GM18861 (cell line): ENCODE results near the gene LIPA.
"Not testable (repeated sequence)": the region's sequence is repeated elsewhere in the genome, so short reads cannot be mapped to it uniquely, and the experiment has no call there.

Experiments
- ATAC-seq: cut with Tn5 transposase; IDR thresholded peaks from one replicate; pipeline ENCODE4 v1.9.1; 2021; ENCODE audit not compliant: unreplicated experiment

Gene LIPA

DNA sequence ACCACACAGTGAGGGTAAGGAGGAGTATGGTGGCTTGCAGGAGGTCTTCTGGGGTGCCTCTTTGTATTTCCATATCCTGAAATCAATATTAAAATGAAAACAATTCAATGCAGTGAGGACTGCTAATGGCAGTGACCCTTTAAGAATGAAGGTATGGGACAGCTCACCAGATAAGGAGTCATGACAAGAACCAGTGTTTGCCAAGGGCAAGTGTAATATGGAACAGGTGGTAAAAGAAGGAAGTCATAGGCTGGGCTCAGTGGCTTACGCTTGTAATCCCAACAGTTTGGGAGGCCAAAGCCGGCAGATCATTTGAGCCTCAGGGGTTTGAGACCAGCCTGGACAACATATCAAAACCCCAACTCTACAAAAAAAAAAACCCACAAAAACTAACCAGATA is 20.0 kb upstream of the LIPA start:
- ATAC-seq = no peak

DNA sequence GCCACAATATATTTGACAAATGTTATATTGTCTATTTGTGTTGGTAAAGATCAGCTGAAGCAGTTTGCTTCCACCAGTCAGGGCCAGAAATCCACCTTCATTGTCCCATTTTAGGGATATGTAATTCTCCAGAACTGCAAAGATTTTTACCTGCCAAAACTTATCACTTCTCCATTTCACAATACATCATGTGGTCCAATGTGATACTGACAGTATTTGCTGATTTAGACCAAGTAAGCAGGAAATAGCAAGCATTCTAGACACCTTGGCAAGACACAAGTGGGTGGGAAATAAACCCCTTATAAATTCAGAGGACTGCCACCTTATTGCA is 18.5 kb upstream of the LIPA start:
- no peak for ATAC-seq

DNA sequence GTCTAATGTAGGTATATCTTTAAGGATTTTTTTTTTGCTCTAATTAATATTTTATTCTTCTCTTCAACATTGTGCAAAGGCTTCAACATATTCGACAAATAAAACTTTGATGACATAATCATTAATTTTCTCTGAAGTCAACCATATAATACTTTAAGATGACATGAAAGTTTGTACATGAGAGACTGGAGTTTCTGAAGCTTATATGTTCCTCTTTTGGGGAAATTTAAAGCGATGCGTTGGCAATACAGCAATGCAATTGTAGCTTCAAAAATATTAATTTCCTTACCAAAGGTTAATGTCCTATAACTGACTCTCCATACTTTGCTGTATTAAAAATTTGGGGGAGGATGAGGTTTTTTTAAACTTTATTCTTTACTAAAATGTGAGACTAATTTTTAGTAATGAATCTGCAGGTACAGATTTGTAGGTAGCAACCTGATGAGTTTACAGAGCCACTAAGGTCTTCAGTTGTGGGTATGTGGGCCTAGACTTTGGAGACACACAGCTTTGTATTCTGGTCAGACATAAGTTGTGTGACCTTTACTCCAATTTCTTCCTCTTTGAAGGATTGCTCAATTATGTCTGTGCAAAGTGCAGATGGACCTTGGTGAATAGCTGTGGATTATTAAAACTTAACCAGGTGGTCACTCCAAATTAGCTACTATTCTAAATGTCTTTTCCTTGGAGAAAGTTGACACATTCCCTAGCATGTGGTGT is 18.0 kb upstream of the LIPA start:
- ATAC-seq = no peak

DNA sequence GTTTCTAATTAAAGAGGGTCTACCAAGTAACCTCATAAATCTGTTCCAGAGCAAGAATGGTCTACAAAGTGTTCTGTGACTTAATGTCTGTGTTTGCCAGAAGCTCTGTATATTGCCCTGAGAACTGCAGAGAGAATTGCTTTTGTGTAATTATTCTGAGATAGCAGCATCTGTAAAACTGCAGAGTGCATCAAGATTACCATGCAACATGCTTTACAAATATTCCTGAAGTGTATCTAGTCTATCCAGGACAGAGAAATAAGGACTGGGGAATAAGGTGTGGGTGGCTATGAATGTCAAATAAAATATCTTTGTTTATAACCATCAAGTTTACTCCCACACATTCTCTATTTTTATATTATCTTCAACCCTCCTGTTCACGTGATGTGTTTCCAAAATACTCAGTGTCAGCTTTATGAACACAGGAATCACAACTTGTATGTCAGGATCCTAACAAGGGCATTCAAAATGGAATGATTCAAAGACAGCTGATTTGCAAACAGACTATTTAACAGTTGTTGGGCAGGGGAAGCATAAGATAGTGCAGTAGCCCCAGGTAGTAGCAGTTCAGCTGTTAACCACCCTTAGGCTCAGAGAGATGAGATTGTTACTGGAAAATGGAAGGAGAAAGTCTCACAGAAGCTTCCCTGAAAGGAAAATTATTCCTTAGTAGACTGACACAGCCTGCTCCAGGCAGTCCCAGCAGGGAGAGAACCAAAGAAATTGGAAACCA is 15.3 kb upstream of the LIPA start:
- no peak for ATAC-seq

DNA sequence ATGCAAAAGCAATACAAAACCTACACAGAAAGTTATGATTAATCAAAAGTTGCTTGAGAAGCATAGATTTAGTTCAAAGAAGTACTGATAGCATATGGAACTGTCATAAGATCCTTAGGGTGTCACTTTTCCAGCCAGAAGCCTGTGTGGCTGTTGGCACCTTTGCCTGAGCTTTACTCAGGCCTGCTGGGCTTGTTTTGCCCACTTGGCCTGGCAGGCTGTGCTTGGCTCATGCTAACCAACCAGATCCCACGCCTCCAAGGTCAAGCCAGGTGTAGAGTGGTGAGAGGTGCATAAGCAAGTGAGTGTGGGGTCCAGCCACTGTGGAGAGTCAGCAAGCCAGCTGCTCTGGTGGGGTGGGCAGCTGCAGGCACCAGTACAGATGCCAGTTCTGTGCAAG is 12.0 kb upstream of the LIPA start:
- no peak for ATAC-seq

DNA sequence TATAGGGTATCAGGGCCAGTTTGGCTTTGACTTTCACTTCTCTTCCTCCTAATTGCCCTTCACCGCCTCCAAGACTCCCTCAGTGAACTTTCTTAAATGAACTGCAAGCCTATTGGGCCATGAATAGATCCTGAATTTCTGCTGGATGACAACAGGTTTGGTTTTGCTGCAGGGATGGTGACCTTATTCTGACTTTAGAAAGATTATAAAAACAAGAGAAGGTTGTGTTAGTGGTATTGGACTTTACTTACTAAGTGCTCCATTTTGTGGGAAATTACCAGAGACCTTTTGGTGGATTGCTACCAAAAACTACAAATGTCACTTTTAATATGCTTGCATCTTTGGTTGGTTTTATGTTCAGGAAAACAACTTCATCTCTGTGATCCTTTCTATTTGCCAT is 11.5 kb upstream of the LIPA start:
- no peak for ATAC-seq

DNA sequence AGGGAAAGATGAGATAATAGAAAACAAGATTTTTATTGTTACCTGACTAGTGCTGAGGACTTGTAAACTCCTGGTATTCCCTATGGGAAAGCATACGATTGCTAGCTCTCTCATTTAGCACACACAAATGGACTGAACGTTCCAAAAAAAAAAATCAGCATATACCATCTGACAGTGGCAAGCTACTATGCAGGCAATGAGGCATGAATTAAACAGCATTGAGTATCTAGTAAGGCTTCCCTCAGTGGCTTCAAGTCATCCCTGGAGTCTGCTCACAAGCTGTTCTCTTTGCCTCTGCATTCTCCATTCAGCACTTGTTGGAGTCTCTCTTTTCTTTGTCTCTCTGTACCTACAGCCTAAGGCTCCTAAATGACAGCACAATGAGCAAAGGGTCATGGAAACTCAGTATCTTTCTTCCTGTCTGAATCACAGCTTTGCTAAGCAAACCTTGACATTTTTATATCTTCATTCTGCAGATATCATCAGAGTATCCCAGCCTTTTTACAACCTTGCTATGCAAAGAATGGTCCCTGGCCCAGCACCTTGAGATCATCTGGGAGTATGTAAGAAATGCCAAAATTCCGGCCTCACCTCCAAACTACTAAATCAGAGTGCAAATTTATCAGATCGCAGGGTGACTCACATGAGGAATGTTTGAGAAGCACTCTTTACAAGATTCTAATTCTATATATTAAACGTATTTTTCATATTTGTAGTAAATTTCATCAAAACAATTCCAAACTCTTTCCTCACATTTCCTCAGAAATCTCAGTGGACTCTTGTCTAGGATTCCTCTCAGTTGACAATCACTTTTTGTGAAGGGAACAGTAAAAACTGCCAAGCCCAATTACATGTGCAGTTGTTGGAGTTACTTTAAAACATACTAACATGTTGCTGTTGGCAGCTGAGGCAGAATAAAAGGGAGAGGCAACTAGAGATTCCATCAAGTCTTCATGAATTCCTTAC is 10.8 kb upstream of the LIPA start:
- ATAC-seq = no peak

DNA sequence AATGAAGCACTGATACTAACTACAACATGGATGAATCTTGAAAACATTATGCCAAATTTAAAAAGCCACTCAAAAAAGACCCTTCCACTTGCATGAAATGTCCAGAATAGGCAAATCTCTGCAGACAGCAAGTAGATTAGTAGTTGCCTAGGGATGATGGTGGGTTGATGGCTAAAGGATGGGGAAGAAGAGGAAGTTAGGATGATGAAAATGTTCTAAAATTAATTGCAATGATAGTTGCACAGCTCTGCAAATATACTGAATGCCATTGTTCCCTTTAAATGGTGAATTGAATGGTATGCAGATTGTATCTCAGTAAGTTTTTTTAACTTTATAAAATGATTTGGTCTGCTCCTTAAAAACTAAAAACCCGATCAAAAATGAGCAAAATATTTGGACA is 7.3 kb upstream of the LIPA start:
- no peak for ATAC-seq

DNA sequence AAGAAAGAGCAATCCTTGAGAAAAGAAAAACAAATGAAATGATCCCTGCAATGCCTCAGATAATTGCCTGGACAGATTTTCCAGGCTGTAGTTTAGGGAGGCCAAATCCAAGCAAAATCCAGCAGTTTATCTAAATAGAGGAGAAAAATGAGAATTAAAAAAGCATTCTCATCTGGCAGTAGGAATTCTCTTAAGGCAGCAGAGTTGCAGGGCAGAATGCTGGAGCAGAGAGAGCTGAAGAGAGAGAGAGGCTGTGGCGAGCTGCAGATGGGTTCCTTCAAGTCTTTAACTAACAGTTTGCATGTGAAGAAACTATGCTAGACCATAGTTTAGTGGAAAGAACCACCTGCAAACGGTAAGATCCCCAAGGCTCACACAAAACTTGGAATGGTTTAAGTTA is 6.0 kb upstream of the LIPA start:
- ATAC-seq = no peak

DNA sequence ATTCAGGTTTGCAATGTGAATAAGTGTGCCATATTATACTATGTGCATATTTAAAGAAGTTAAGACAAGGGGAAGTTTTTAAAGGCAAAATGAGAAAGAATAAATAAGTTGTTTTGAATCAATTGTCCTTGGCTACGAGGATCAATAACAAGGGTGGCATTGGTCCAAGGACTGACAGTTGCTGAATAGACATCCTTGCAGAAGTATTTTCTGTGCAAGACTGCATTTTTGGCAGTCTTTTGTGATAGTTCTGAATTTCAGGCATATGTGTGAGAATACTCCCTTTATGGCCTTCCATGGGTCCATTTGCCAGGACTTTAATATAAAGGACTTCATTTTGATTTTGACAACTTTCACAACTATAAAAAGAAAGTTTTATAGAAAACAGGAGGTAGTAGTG is 5.4 kb upstream of the LIPA start:
- ATAC-seq = no peak

DNA sequence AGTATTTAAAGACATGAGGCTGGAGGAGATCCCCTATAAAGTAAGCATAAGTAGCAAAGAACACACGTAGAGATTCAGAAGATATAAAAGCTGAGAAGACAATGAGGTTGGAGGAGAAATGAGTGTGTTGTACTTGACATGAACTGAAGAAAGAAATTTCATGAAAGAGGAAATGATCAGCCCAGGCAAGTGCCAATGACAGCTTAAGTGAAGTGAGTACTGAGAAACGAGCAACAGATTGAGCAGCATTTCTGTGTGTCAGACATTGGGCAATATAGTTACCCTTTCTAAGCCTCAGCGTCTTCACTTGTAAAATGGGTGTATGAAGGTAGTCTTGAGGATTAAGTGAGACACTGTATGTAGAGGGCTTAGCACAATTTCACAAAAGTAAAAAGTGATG is 4.8 kb upstream of the LIPA start:
- no peak for ATAC-seq

DNA sequence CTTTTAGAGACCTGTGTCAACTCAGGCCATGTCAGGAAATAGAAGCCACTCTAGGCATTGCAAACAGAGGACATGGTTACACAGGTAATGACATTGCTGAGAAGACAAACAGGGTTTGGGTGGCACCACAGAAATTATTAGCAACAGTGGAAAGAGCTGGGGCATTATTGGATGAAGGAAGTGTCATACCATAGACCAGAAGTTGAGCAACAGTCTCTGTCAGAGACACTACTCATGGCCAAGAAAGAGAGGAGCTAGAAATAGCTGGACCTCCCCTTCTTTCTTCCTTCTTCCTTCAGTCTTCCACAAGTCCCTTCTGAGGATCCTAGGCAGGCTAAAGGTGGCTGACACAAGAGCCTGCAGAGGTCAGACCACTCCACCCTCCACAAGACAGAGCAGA is 4.2 kb upstream of the LIPA start:
- no peak for ATAC-seq

DNA sequence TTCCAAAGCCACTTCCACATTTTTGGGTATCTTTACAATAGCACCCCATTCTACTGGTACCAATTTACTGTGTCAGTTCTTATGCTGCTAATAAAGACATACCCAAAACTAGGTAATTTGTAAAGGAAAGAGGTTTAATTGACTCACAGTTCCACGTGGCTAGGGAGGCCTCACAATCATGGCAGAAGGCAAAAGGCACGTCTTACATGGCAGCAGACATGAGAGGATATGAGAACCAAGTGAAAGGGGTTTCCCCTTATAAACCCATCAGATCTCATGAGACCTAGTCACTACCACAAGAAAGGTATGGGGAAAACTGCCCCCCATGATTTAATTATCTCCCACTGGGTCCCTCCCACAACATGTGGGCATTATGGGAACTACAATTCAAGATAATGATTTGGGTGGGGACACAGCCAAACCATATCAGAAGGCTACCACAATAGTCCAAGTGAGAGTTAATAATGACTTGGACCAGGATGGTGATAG is 3.6 kb upstream of the LIPA start:
- not testable (repeated sequence) for ATAC-seq

DNA sequence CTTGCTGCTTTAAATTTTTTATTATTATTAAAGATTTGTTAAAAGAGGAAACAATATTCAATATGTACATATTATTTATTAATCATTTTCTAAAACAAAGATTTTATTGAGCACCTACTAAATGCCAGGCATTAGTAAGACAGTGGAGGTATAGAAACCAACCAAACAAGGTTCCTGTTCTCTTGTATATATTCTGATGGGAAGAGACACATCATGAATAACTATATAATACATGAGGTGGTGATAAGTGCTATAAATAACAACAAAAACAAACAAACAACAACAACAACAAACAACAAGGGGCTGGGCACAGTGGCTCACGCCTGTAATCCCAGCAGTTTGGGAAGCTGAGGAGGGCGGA is 630 bp upstream of the LIPA start:
- ATAC-seq = no peak

DNA sequence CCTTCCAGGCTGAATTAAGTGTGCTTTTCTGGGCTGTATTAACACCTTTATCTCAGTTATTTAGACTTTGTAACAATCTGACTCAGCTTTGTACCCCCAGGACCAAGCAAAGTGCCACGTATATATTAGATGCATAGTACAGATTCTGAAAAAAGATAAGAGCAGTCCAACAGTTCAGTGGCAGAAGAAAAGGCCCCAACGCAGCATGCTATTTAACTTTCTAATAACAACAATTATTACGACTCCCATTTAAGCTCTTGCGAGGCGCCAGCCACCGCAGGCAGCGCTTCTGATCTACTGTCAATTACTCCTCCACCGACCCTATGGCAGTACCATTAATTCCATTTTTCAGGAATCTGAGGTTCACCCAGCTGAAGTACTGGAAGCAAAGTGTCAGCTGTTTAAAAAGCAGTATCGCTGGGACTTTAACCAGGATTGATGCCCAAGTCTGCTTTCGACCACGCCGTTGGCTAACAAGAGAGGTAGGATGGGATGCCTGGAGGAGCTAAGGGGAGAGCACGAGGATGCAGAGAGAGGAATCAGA is 638 bp downstream of the LIPA start:
- ATAC-seq = no peak

DNA sequence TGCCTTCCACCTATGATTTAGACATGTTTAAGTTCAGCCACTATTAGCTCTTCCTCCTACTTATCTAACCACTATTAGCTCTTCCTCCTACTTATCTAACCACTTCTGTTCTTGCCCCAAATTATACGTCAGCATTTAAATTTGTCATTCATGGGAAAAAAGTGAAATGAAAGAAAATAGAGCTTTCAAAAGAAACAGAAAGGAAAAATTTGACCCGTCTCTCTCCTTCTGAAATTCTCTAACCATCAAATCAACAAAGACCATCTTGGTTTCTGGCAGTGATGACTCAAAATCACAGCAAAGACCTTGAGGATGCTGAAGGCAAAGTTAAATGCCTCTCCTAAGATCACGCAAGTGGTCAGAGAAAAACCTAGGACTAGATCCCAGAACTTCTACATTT is 2.6 kb downstream of the LIPA start:
- no peak for ATAC-seq

DNA sequence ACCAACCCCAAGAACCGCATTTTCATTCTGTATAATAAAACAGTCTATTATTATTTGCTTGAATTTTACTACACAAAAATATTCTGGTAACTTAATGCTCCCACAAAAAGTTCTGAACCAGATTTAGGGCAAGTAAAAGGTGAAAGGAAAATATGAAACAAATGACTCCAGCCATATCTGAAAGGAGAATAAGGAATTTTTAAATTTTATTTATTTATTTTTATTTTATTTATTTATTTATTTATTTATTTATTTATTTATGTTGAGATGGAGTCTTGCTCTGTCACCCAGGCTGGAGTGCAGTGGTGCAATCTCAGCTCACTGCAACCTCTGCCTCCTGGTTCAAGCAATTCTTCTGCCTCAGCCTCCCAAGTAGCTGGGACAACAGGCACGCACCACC is 4.0 kb downstream of the LIPA start:
- not testable (repeated sequence) for ATAC-seq

DNA sequence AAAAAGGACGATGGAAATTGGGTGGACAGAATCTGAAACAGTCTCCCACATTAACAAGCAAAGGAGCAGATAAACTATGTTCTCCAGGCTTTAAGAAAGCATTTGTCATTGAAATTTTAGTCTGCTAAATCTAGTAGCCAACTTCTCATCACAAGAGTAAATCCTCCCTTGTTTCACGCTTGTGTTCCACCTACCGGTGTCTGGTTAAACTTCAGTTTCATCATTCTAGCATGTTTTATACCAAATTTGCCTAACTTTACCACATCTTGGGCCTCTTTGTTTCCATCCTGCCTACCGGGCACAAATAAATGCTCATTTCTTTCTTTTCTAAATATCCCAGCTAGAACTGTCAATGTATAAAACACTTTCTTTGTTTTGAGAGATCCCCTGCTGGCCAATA is 5.8 kb downstream of the LIPA start:
- ATAC-seq = peak; percentile 41

DNA sequence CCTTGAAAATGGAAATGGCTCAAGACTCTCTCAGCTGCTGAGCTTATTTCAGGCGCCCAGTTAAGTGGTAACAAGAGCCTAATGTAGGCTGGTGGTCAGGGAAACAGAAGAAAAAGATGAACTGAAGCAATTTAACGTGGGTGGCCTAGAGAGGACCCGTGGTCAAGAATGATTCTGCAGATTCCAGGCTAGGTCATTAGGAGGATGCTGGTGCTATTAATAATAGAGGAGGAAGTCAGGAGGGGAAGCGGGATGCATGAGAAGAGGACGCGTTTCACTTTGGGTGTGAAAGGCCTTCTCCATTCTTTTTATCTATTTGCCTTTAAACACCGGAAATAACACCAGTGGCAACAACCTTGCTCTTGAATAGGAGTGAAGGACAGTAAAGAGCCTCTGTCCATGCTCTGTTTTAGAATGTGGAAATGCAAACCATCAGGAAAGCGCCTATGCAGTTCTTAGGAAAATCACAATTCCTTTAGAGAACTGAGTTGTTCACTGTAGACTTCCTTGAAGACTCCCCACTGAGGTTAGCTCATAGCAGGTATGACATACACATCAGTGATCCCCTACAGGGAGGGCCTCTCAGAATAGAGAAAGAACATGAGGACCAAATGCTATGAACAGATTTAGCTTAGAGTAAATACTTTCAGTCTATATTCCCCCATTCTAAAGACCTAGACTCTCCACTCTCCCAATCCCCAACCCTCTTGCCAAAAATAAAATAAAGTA is 8.6 kb downstream of the LIPA start:
- ATAC-seq = no peak

DNA sequence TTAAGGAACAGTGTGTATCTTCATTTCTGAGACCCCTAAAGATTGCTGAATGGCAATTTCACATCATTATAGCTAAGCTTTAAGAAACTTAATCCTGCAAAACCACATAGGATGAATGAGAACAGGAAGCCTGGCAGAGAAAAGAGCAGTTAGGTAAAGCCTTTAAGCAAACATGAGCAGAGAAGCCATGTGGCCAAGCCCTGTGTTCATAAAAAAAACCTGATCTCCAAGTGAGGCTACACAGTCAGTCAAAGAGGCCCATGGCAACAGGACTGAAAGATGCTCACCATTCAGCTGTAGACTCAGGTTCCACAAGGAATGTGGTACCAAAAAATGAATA is 9.3 kb downstream of the LIPA start:
- no peak for ATAC-seq
